Loucy (cell line): ENCODE data around the gene LYSET.

Experiments used
- H2AFZ ChIP-seq: fragments of 200-600 bp; sonication (generic); 2 replicates; pipeline ENCODE4 v1.6.0; 2016; ENCODE audit warnings: antibody characterized with exemption, mild to moderate bottlenecking, low read length, moderate library complexity
- H3F3A ChIP-seq: fragments of 200-600 bp; 2 replicates; pipeline ENCODE4 v1.6.0; 2016; ENCODE audit warnings: antibody characterized with exemption, low read depth, mild to moderate bottlenecking
- H3K27me3 ChIP-seq: fragments of 200-600 bp; sonication (generic); 2 replicates; pipeline ENCODE4 v1.6.1; 2014; ENCODE audit warnings: low read length, mild to moderate bottlenecking; ENCODE audit not compliant: insufficient read depth, poor library complexity, severe bottlenecking
- H3K36me3 ChIP-seq: fragments of 200-600 bp; sonication (generic); 2 replicates; pipeline ENCODE4 v1.6.1; 2016; ENCODE audit warnings: low read length; ENCODE audit not compliant: insufficient read depth
- H3K4me1 ChIP-seq: fragments of 200-600 bp; sonication (generic); 2 replicates; pipeline ENCODE4 v1.5.1; 2014; ENCODE audit warnings: low read length, mild to moderate bottlenecking; ENCODE audit not compliant: insufficient read depth, poor library complexity, severe bottlenecking
- H3K4me2 ChIP-seq: fragments of 200-600 bp; sonication (generic); 2 replicates; pipeline ENCODE4 v1.6.0; 2014; ENCODE audit warnings: antibody characterized with exemption, low read length, low read depth, mild to moderate bottlenecking; ENCODE audit not compliant: poor library complexity, severe bottlenecking
- H3K4me3 ChIP-seq: fragments of 200-600 bp; sonication (generic); 2 replicates; pipeline ENCODE4 v1.5.1; 2014; ENCODE audit warnings: low read length, mild to moderate bottlenecking, mixed read lengths; ENCODE audit not compliant: poor library complexity, severe bottlenecking
- H3K79me2 ChIP-seq: fragments of 200-600 bp; sonication (generic); 2 replicates; pipeline ENCODE4 v1.6.1; 2014; ENCODE audit warnings: low read length; ENCODE audit not compliant: insufficient read depth
- H3K9ac ChIP-seq: fragments of 200-600 bp; sonication (generic); 2 replicates; pipeline ENCODE4 v1.6.0; 2014; ENCODE audit warnings: mild to moderate bottlenecking, low read depth, low read length, moderate library complexity; ENCODE audit not compliant: poor library complexity, severe bottlenecking
- H3K9me2 ChIP-seq: fragments of 200-600 bp; sonication (generic); replicated peaks from 2 replicates; pipeline ENCODE4 v1.6.1; 2016; ENCODE audit warnings: low read depth, low read length, mixed read lengths
- H3K9me3 ChIP-seq: fragments of 200-600 bp; sonication (generic); 2 replicates; pipeline ENCODE4 v1.6.1; 2014; ENCODE audit warnings: mild to moderate bottlenecking, antibody characterized with exemption, low read length, low read depth; ENCODE audit not compliant: insufficient read depth
- H4K20me1 ChIP-seq: fragments of 200-600 bp; sonication (generic); 2 replicates; pipeline ENCODE4 v1.6.0; 2014; ENCODE audit warnings: antibody characterized with exemption, low read length, mild to moderate bottlenecking; ENCODE audit not compliant: insufficient read depth, poor library complexity, severe bottlenecking
- CTCF ChIP-seq: fragments of 200-600 bp; sonication (generic); conservative IDR thresholded peaks from 2 replicates; pipeline ENCODE4 v1.5.1; 2014; ENCODE audit warnings: mild to moderate bottlenecking, antibody characterized with exemption, low read length
- EZH2phosphoT487 ChIP-seq: fragments of 200-600 bp; IDR thresholded peaks from 2 replicates; pipeline ENCODE4 v1.6.1; 2018; ENCODE audit warnings: antibody characterized with exemption, mild to moderate bottlenecking, moderate library complexity, borderline replicate concordance

The LYSET gene

DNA sequence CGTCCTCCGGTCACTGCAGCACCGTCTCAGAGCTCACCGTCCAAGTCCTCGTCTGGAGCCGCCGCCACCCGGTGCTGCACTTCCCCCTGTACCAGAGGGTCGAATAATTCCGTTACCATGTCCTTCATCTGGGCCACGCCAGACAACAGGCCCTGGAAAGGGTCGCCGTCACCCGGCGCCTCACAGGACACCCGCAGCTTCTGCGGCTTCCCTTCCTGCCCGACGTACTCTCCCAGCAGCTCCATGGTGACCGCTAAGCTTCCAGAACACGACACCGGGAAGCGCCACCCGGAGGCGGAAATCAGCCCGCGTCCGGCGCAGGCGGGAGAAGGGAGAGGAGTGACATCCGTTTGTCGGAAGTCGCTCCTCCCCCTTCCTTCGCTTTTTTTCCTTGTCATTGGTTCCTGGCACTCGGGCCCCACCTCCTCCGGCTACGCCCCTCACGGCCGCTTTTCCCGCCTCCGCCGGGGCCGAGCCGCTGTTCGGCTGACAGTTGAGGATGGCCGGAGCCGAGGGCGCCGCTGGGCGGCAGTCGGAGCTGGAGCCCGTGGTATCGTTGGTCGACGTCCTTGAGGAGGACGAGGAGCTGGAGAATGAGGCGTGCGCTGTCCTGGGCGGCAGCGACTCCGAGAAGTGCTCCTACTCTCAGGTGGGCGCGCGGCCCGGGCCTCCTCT is 21.8 kb downstream of the LYSET start, which contains the start of the genes GON7 and UBR7:
GON7 (minus strand) TSS at position 273 of the 675 bp plus-strand sequence; CDS start at position 245, 28 bp downstream.
UBR7 (plus strand) TSS at position 464 of the 675 bp plus-strand sequence; CDS start at position 500, 36 bp downstream.
- Histone ChIP-seq H3K4me3 (peak within 1 kb of the TSS; percentile 92), H2AFZ (peak within 1 kb of the TSS; percentile 78), H3K9ac (peak within 1 kb of the TSS; percentile 82), H3K27me3 (no peaks in the 10 kb centered on the region), H3K9me3 (no peaks in the 10 kb centered on the region), H3K79me2 (peaks cover 92% of the 10 kb centered on the region), H3F3A (no peaks in the 10 kb centered on the region), H3K4me2 (peak within 1 kb of the TSS; percentile 97), H3K9me2 (no peaks in the 10 kb centered on the region), H4K20me1 (peaks cover 52% of the 10 kb centered on the region), H3K4me1 (peaks cover 33% of the 10 kb centered on the region), H3K36me3 (peaks cover 8% of the 10 kb centered on the region)
- TF ChIP-seq CTCF = no peak
- no peak for TF ChIP-seq EZH2phosphoT487

DNA sequence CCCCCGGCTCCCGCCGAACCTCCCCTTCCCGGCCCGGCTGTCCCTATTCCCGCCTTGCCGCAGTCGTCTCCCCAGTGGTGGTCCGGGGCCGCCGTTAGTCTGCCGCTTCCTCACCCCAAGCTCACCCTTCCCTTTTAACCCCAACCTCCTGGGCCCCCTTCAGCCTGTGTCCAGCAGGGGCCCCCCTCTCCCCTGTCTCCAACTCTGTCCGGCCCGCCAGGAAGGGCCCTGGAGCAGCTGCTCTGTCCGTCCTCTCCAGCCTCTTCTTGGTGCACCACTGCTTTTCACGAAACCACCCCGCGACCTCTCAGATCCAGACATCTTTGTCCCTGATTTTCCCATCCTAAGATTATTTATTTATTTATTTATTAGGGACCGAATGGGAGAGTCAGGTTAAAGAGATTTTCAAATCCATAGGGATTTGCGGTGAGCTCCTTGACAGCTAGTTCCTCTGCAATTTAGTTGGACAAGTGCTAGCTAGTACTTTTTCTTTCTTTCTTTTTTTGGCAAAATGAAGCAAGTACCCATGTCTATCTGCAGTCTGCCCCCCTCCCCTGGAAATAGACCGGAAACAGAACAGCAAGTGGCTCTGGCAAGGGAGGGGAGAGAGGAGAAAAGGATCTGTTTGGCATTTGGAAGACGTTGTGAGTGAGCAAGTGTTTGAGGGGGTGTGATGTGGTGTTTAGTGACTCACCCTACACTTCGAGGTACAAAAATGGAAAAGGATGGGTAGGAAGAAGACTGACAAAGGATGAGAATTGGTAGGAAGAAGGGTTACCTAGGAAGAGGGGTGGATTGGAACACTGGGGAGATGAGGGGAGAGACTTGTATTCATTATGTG is 22.6 kb downstream of the LYSET start:
- Histone ChIP-seq H3K9me3 (no peaks in the 10 kb centered on the region), H3K9ac (peak overlapping the region; percentile 82), H3F3A (no peaks in the 10 kb centered on the region), H3K9me2 (no peaks in the 10 kb centered on the region), H3K4me3 (peak overlapping the region; percentile 92), H3K36me3 (peaks cover 13% of the 10 kb centered on the region), H3K79me2 (peaks cover 92% of the 10 kb centered on the region), H2AFZ (peak overlapping the region; percentile 78), H3K4me2 (peak overlapping the region; percentile 80), H4K20me1 (peaks cover 56% of the 10 kb centered on the region), H3K4me1 (peaks cover 33% of the 10 kb centered on the region), H3K27me3 (no peaks in the 10 kb centered on the region)
- TF ChIP-seq EZH2phosphoT487 (no peak), CTCF (peak; percentile 60)

GRCh38 chr14:93212432-93212831 is 27.3 kb downstream of the LYSET start:
- TF ChIP-seq EZH2phosphoT487 = no peak
- TF ChIP-seq CTCF = no peak

More at GRCh38 chr14:93212432-93212831, 27.3 kb downstream of the LYSET start:
- peaks cover 48% of the 10 kb centered on the region for H3K79me2 ChIP-seq
- H3K9me3 ChIP-seq = no peaks in the 10 kb centered on the region
- H3K27me3 ChIP-seq = no peaks in the 10 kb centered on the region
- H3F3A ChIP-seq = no peaks in the 10 kb centered on the region
- H3K4me1 ChIP-seq = peaks cover 23% of the 10 kb centered on the region
- no peak overlapping the region for H3K4me3 ChIP-seq
- no peak overlapping the region for H2AFZ ChIP-seq
- H4K20me1 ChIP-seq = peaks cover 35% of the 10 kb centered on the region
- no peak overlapping the region for H3K9ac ChIP-seq
- peaks cover 46% of the 10 kb centered on the region for H3K36me3 ChIP-seq
- no peaks in the 10 kb centered on the region for H3K9me2 ChIP-seq
- H3K4me2 ChIP-seq = no peak overlapping the region
